ENCODE measurements around the gene SASS6.
"Not testable (repeated sequence)": the region's sequence is repeated elsewhere in the genome, so short reads cannot be mapped to it uniquely, and the experiment has no call there.

SASS6 gene

DNA sequence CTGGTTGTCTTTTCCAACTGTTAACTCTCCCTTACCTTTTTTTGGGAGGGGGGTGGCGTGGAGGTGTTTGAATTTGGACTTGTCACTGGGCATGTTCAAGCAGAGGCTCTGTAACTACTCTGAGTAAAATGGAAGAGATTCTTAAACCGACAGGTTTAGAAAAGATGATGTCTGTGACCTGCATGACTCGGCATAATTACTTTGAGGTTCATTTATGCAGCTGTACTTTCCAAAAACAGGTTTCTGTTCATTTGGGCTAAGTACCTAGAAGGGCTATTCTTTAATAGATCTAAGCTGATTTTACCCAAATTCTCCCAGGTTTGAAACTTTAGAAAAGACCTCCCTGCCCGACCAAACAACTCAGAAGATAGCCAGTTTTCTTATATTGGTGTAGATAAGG is 82.6 kb downstream of the SASS6 start:
- DNase-seq (ENCODE audit: low read depth in 1 of 2, low spot score in 1 of 2), result no peak

DNA sequence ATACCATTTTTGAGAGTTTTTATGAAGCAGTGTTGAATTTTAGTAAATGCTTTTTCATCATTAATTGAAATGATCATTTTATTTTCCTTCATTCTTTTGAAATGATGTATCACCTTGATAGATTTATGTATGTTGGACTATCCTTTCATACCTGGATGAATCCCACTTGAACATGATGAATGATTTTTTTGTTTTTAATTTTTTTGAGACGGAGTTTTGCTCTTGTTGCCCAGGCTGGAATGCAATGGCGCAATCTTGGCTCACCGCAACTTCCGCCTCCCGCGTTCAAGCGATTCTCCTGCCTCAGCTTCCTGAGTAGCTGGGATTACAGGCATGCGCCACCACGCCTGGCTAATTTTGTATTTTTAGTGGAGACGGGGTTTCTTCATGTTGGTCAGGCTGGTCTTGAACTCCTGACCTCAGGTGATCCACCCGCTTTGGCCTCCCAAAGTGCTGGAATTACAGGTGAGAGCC is 85.5 kb downstream of the SASS6 start:
- not testable (repeated sequence) for DNase-seq (ENCODE audit: low read depth in 1 of 2, low spot score in 1 of 2)

DNA sequence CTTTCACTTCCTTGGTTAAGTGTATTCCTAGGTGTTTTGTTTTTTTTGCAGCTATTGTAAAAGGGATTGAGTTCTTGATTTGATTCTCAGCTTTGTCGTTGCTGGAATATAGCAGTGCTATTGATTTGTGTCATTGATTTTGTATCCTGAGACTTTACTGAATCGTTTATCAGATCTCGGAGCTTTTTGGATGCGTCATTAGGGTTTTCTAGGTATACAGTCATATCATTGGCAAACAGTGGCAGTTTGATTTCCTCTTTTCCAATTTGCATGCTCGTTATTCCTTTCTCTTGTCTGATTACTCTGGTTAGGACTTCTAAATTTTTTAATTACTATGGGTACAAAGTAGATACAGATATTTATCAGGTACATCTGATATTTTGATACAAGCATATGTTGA is 87.5 kb downstream of the SASS6 start:
- DNase-seq (ENCODE audit: low read depth in 1 of 2, low spot score in 1 of 2), result no peak

DNA sequence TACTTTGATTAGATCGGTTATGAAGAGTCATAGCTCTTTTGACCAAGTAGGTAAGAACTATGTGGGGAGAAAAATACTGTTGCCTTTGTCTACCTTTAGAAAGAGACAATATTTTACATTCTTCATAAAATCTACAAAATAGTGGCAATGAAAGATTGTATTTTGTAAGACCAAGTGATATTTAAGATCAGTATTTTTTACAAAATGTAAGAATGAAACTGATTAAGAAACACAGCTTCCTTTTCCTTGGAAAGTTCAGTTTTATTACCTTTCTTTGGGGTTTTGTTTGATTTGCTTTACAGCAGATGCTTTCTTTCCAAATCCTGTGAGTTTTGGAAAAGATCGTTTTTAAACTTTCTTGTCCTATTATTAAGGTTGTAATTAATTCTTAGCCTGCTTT is 93.1 kb downstream of the SASS6 start:
- DNase-seq (ENCODE audit: low read depth in 1 of 2, low spot score in 1 of 2), result no peak

DNA sequence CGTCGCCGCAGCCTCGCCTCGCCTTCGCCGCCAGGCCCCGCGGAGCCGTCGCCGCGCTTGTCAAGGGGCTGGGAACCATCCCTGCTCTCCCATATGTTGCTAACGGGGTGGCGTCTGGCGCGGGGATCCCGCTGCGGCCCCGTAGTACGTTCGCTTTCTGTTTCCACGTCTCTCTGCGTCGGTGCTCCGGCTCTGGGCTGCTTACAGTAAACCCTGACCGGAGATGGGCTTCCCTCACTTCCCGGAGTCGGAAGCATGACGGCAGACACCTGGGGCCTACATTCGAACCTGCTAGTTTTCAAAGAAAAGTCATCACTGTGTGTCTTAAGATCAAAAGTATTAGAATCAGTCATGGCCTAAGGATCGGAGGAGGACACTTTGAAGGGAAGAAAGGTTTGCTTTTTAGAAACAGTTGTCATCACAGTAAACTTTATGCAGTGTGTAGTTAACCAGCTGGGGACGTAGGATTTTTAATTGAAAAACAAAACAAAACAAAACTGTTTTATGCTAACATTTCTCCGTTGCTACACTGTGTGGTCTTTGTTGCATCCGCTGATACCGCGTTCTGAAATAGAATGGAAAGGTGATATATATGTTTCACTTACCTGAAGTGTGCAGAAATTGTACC is 94.0 kb downstream of the SASS6 start:
- peak; percentile 52 to 56 for DNase-seq (ENCODE audit: low read depth in 1 of 2, low spot score in 1 of 2)

DNA sequence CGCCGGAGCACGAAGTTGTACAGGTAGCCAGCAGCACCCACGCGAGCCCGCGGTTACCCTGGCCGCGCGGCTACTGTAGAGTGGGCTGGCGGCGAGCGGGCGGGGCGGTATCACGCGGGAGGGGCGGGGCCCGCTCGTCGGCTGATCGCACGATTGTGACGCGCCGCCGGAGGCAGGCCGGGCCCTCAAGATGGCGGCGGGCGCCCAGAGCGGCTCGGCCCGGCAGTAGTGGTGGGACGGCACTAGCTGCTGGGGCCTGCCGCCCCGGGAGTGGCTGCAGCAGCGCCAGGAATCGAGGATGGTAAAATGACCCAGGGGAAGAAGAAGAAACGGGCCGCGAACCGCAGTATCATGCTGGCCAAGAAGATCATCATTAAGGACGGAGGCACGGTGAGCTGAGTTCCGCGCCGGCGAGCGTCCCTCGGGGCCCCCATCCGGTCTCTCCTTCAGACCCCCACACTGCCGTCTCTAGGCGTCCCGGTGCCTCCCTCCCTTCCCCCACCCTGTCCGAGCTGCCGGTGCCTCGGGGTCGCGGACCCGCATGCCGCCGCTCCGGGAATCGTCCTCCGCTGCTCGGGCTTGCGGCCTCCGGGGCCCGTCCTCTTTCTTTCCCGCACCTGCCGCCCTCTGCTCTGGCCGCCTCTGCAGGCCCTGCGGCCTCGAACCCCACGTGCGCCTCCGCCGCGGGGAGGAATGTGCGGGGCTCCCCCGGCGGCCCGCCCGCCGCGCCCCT is 94.6 kb downstream of the SASS6 start:
- peak; percentile 75 to 87 for DNase-seq (ENCODE audit: low read depth in 1 of 2, low spot score in 1 of 2)

DNA sequence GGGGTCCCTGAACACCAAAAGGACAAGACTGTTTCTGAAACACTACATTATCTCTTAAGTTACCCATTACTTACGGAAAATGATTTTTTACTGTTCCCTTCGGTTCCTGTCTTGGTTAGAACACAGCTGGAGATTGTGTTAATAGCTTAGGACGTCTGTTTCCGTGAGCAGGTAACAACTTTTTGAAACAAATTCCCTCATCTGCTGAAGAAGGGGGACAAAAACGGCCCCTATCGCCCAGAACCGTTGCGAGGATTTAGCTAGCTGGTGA is 95.1 kb downstream of the SASS6 start:
- DNase-seq (ENCODE audit: low read depth in 1 of 2, low spot score in 1 of 2), result no peak

DNA sequence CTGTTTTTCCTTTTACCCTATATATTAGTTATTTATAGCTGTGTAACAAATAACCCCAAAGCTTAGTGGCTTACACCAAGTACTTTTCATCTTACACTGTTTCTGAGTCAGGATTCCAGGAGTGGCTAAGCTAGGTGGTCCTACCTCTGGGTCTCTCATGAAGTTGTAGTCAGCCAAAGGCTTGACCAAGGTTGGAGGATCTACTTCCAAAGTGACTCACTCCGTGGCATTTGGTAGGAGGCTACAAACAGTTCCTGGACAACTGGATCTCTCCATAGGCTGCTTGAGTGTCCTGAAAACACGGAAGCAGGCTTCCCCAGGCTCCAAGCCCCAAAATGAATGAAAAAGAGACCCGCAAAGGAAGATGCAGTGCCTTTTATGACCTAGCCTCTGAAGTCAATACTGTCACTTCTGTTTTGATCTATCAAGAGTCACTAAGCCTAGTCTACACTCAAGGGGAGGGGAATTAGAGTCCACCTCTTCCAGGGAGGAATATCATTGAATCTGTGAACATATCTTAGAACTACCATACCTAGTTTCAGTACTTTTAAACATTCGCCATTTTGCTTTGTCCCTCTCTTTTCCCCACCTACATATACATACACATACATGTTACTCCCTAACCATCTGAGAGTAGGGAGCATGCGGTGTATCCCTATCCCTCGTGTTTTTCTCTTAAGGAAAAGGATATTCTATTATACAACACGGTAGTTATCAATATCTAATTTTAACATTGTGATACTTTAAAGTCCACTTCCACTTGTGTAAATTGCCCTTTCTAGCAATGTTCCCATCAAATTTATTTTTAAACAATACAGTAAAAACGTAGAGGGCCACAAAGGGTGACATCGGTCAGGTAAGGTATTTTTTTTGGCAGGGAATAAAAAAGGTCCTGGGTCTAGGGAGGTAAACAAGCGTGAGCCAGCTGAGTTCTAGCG is 95.7 kb downstream of the SASS6 start:
- DNase-seq (ENCODE audit: low read depth in 1 of 2, low spot score in 1 of 2), result no peak

DNA sequence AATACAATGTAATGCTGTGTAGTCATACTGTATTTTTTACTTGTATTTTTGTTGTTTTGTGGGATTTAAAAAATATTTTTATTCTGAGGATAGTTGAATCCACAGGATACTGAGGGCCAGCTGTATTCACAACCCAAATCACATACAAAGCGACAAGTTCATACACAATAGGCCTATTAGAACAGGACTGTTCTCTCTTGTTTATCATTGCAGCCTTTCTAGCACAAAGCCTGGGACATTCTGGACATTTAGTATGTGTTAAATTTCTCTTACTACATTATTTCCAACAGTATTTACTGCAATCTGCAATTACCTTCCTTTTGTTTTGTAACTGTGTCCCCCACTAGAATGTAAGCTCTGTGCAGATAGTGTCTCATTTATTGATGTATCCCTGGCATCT is 97.5 kb downstream of the SASS6 start:
- DNase-seq (ENCODE audit: low read depth in 1 of 2, low spot score in 1 of 2), result no peak

DNA sequence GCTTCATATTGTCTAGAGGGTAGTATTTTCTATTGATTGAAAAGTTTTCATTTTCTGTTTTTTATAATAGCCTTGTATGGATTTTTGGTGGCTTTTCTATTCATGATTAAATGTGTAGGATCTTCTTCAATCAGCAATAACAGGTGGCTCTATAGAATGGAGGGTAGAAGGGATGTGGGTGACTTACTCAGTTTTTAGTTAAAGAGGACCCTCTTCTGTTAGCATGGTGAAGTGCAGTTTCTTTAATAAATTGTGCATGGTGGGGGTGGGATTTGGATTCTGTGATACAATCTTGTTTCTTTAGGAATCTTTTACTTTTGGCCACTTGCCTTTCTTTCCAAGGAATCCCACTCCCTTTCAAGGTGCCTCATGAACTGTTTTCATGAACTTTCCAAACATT is 98.3 kb downstream of the SASS6 start:
- DNase-seq (ENCODE audit: low read depth in 1 of 2, low spot score in 1 of 2), result no peak

Data from stimulated activated CD4-positive, alpha-beta T cell treated with anti-CD3 and anti-CD28 coated beads, Interleukin-15, amount 100 ng/mL, for 1 hour (primary cell).